ENCODE results near the gene THSD7B.

THSD7B gene

DNA sequence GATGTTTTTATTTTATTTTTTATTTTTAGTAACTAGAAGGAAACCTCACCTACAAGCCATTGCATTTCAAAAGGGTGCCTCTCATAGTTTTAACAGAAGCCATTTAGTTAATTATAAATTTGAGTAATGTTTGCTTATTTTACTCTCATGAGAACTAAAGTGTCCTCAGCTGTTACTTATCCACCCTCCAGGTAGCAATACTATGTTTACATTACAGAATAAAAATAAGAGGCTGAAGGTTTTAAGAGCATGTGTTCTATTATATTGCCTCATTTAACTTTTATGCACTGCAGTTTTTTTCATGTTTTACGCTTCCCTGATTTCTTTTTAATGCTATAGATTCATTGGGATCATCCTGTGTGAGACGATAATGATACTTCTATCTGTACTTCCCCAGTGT is 235.5 kb downstream of the THSD7B start:
- Histone ChIP-seq H3K9me3 (ENCODE audit: insufficient read depth, low read depth, low read length) (no peaks in the 10 kb centered on the region), H3K27me3 (ENCODE audit: insufficient read depth, low read length, poor library complexity, severe bottlenecking) (no peaks in the 10 kb centered on the region), H3K4me2 (ENCODE audit: low read depth, low read length, poor library complexity, severe bottlenecking) (no peak overlapping the region), H2AFZ (ENCODE audit: low read length) (no peak overlapping the region), H3K9ac (ENCODE audit: low read depth, low read length, poor library complexity, severe bottlenecking) (no peak overlapping the region), H3K9me2 (replicated peaks; ENCODE audit: low read depth, low read length) (no peaks in the 10 kb centered on the region), H3K36me3 (ENCODE audit: insufficient read depth, low read length) (no peaks in the 10 kb centered on the region), H3K79me2 (ENCODE audit: insufficient read depth, low read length) (no peaks in the 10 kb centered on the region), H3K4me3 (ENCODE audit: low read length, poor library complexity, severe bottlenecking) (no peak overlapping the region), H3K4me1 (ENCODE audit: insufficient read depth, low read length, poor library complexity, severe bottlenecking) (no peaks in the 10 kb centered on the region), H3F3A (ENCODE audit: low read depth) (no peaks in the 10 kb centered on the region), H4K20me1 (ENCODE audit: insufficient read depth, low read length, poor library complexity, severe bottlenecking) (no peaks in the 10 kb centered on the region)
- no peak for TF ChIP-seq EZH2phosphoT487 (IDR thresholded peaks at IDR 0.05; ENCODE audit: borderline replicate concordance)
- no peak for TF ChIP-seq CTCF (conservative IDR thresholded peaks at IDR 0.05; ENCODE audit: low read length)

DNA sequence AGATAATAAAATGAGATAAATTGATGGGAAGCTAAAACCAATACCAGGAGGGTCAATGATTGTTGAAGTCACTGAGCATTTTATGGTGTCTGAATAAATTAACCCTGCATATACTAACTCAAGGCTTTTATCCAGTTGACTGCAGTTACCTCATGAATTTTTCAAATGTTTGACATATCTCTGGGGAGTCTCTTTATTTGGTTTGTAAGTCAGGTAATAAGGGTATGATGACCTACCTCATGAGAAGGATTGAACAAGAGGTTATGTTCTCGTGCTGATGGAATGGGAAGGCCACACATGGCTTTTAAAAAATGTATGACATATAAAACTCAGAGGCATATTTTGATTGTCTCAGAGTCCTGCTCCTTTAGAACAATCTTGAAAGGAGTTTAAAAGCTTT is 237.6 kb downstream of the THSD7B start:
- H4K20me1 ChIP-seq (ENCODE audit: insufficient read depth, low read length, poor library complexity, severe bottlenecking): no peaks in the 10 kb centered on the region
- H3K9ac ChIP-seq (ENCODE audit: low read depth, low read length, poor library complexity, severe bottlenecking): no peak overlapping the region
- no peaks in the 10 kb centered on the region for H3K9me2 ChIP-seq (replicated peaks; ENCODE audit: low read depth, low read length)
- H3F3A ChIP-seq (ENCODE audit: low read depth): no peaks in the 10 kb centered on the region
- H3K4me3 ChIP-seq (ENCODE audit: low read length, poor library complexity, severe bottlenecking): no peak overlapping the region
- H3K27me3 ChIP-seq (ENCODE audit: insufficient read depth, low read length, poor library complexity, severe bottlenecking): no peaks in the 10 kb centered on the region
- no peaks in the 10 kb centered on the region for H3K9me3 ChIP-seq (ENCODE audit: insufficient read depth, low read depth, low read length)
- no peaks in the 10 kb centered on the region for H3K36me3 ChIP-seq (ENCODE audit: insufficient read depth, low read length)
- TF ChIP-seq CTCF (conservative IDR thresholded peaks at IDR 0.05; ENCODE audit: low read length): no peak
- no peak for TF ChIP-seq EZH2phosphoT487 (IDR thresholded peaks at IDR 0.05; ENCODE audit: borderline replicate concordance)
- no peak overlapping the region for H3K4me2 ChIP-seq (ENCODE audit: low read depth, low read length, poor library complexity, severe bottlenecking)
- H3K4me1 ChIP-seq (ENCODE audit: insufficient read depth, low read length, poor library complexity, severe bottlenecking): no peaks in the 10 kb centered on the region
- H3K79me2 ChIP-seq (ENCODE audit: insufficient read depth, low read length): no peaks in the 10 kb centered on the region
- no peak overlapping the region for H2AFZ ChIP-seq (ENCODE audit: low read length)

DNA sequence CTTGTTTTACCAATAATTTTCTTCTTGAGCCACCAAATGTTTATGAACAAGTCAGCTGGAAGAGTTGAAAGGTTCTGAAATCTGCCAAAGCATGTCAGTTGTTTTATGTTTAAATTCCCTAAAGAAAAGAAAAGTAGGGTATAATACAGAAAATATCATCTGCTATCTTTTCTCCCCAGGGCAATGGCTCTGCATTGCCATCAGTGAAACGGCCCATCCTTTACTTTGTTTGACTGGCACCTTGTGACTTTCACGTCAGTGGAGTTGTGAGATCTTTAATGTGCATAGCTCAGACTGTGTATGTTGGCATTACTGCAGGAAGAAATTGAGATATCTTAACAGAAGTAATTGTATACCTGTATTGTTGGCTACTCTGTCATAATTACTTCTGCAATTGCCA is 239.9 kb downstream of the THSD7B start:
- Histone ChIP-seq H3K9me3 (ENCODE audit: insufficient read depth, low read depth, low read length) (no peaks in the 10 kb centered on the region), H3K9ac (ENCODE audit: low read depth, low read length, poor library complexity, severe bottlenecking) (no peak overlapping the region), H3K4me3 (ENCODE audit: low read length, poor library complexity, severe bottlenecking) (no peak overlapping the region), H3K36me3 (ENCODE audit: insufficient read depth, low read length) (no peaks in the 10 kb centered on the region), H4K20me1 (ENCODE audit: insufficient read depth, low read length, poor library complexity, severe bottlenecking) (no peaks in the 10 kb centered on the region), H3K9me2 (replicated peaks; ENCODE audit: low read depth, low read length) (no peaks in the 10 kb centered on the region), H2AFZ (ENCODE audit: low read length) (no peak overlapping the region), H3K27me3 (ENCODE audit: insufficient read depth, low read length, poor library complexity, severe bottlenecking) (no peaks in the 10 kb centered on the region), H3K4me1 (ENCODE audit: insufficient read depth, low read length, poor library complexity, severe bottlenecking) (no peaks in the 10 kb centered on the region), H3K4me2 (ENCODE audit: low read depth, low read length, poor library complexity, severe bottlenecking) (no peak overlapping the region), H3K79me2 (ENCODE audit: insufficient read depth, low read length) (no peaks in the 10 kb centered on the region), H3F3A (ENCODE audit: low read depth) (no peaks in the 10 kb centered on the region)
- no peak for TF ChIP-seq CTCF (conservative IDR thresholded peaks at IDR 0.05; ENCODE audit: low read length)

Data from Loucy (cell line).